CD14-positive monocyte (primary cell): ENCODE results near the gene SRP9. TPM values are rescaled to one million over a fixed set of nuclear protein-coding genes. Genes with fewer than 3 reads are reported as not detected.

Experiments
- DNase-seq, 3 donors: peaks; one replicate each; pipeline ENCODE4 v3.0.0-alpha.2; 2011 to 2022
- H2AFZ ChIP-seq: 2 replicates; pipeline ENCODE4 v1.6.0; 2012; ENCODE audit warnings: mild to moderate bottlenecking, low read depth, low read length, inconsistent platforms; ENCODE audit not compliant: insufficient read depth, poor library complexity, severe bottlenecking
- H3K27ac ChIP-seq, 2 donors: 1 replicate in 1 of 2; 2 replicates in 1 of 2; pipeline ENCODE4 v1.5.1; 2012 to 2013; ENCODE audit warnings: low read length in 2 of 2, control low read depth in 1 of 2, inconsistent platforms in 1 of 2, low read depth in 1 of 2, mild to moderate bottlenecking in 1 of 2
- H3K27me3 ChIP-seq, 2 donors: one replicate each; pipeline versions ENCODE4 v1.6.0 to v1.6.1; 2011 to 2013; ENCODE audit warnings: low read length in 2 of 2; ENCODE audit not compliant: control insufficient read depth in 2 of 2, insufficient read depth in 2 of 2
- H3K36me3 ChIP-seq, 2 donors: replicated peaks in 1 of 2; 1 replicate in 1 of 2; 2 replicates in 1 of 2; pipeline versions ENCODE4 v1.5.1 to v1.6.1; 2012 to 2013; ENCODE audit warnings: low read length in 2 of 2, control low read depth in 1 of 2, inconsistent platforms in 1 of 2, mild to moderate bottlenecking in 1 of 2; ENCODE audit not compliant: insufficient read depth in 2 of 2, control insufficient read depth in 1 of 2
- H3K4me1 ChIP-seq, 2 donors: 1 replicate in 1 of 2; 2 replicates in 1 of 2; pipeline versions ENCODE4 v1.5.1 to v1.6.1; 2012 to 2013; ENCODE audit warnings: low read length in 2 of 2, control low read depth in 1 of 2, inconsistent platforms in 1 of 2, mild to moderate bottlenecking in 1 of 2, moderate library complexity in 1 of 2; ENCODE audit not compliant: insufficient read depth in 2 of 2, control insufficient read depth in 1 of 2
- H3K4me2 ChIP-seq: replicated peaks from 2 replicates; pipeline ENCODE3; 2012; ENCODE audit warnings: low read length, moderate library complexity, mild to moderate bottlenecking; ENCODE audit not compliant: poor library complexity, severe bottlenecking; ENCODE audit errors: extremely low read depth
- H3K4me3 ChIP-seq, 3 experiments: fragments of 200-600 bp in 1 of 3; sonication (generic) in 1 of 3; replicated peaks in 1 of 3; 1 replicate in 2 of 3; 2 replicates in 1 of 3; pipeline ENCODE4 v1.5.1; 2011 to 2013; ENCODE audit warnings: low read length in 3 of 3, mild to moderate bottlenecking in 3 of 3, control low read depth in 2 of 3, low read depth in 2 of 3, inconsistent platforms in 1 of 3, moderate library complexity in 1 of 3
- H3K79me2 ChIP-seq: 2 replicates; pipeline ENCODE4 v1.6.0; 2012; ENCODE audit warnings: mild to moderate bottlenecking, control low read depth, inconsistent platforms, low read length, moderate library complexity; ENCODE audit not compliant: insufficient read depth
- H3K9ac ChIP-seq: 2 replicates; pipeline ENCODE4 v1.6.0; 2017; ENCODE audit warnings: low read length, mild to moderate bottlenecking; ENCODE audit not compliant: insufficient read depth, poor library complexity, severe bottlenecking
- H3K9me3 ChIP-seq, 2 donors: replicated peaks in 1 of 2; 1 replicate in 1 of 2; 2 replicates in 1 of 2; pipeline versions ENCODE4 v1.5.1 to v1.6.1; 2012 to 2013; ENCODE audit warnings: low read length in 2 of 2, control low read depth in 1 of 2; ENCODE audit not compliant: control insufficient read depth in 1 of 2, insufficient read depth in 1 of 2
- H4K20me1 ChIP-seq: 2 replicates; pipeline ENCODE4 v1.6.0; 2012; ENCODE audit warnings: mild to moderate bottlenecking, low read length, control low read depth, moderate library complexity; ENCODE audit not compliant: insufficient read depth
- H3K27ac Mint-ChIP-seq, 7 donors: one replicate each; pipeline ENCODE4 v1.8.0; 2020; ENCODE audit warnings: mild to moderate bottlenecking in 7 of 7, mixed read lengths in 7 of 7, moderate library complexity in 6 of 7, inconsistent platforms in 2 of 7
- H3K27me3 Mint-ChIP-seq, 3 donors: one replicate each; pipeline ENCODE4 v1.8.0; 2021 to 2022; ENCODE audit warnings: low read depth in 3 of 3, mild to moderate bottlenecking in 3 of 3, mixed read lengths in 3 of 3, moderate library complexity in 3 of 3, inconsistent platforms in 1 of 3
- H3K36me3 Mint-ChIP-seq, 2 donors: one replicate each; pipeline ENCODE4 v1.8.0; 2020; ENCODE audit warnings: mixed read lengths in 2 of 2, inconsistent platforms in 1 of 2, mild to moderate bottlenecking in 1 of 2
- H3K4me1 Mint-ChIP-seq: one replicate; pipeline ENCODE4 v1.8.0; 2020; ENCODE audit warnings: mild to moderate bottlenecking, mixed read lengths
- H3K4me3 Mint-ChIP-seq, 2 donors: one replicate each; pipeline ENCODE4 v1.8.0; 2020; ENCODE audit warnings: mild to moderate bottlenecking in 2 of 2, mixed read lengths in 2 of 2, moderate library complexity in 1 of 2
- H3K9me3 Mint-ChIP-seq, 7 donors: one replicate each; pipeline ENCODE4 v1.8.0; 2020 to 2022; ENCODE audit warnings: mixed read lengths in 7 of 7, mild to moderate bottlenecking in 6 of 7, moderate library complexity in 6 of 7, inconsistent platforms in 2 of 7
- CTCF ChIP-seq: fragments of 200-600 bp; IDR thresholded peaks from one replicate; pipeline ENCODE4 v1.8.0; 2022; ENCODE audit warnings: antibody characterized with exemption, mild to moderate bottlenecking
- WGBS: methylation state at CpG from one replicate; pipeline ENCODE4 v1.1.5; 2013; ENCODE audit warnings: missing lambda C conversion rate; ENCODE audit not compliant: insufficient coverage; 5-methylcytosine and 5-hydroxymethylcytosine counted together
- intact Hi-C, 2 donors: fragments of 100-400 bp; cut with micrococcal nuclease; formaldehyde crosslinking; loops; one replicate each; pipeline versions ENCODE4 v1.15.0 to v1.15.1; 2023
- polyA plus RNA-seq, 3 donors: library from polyadenylated mRNA; depleted of rRNA in 1 of 3; unstranded in 2 of 3; stranded (reverse) in 1 of 3; fragments of 300-500 nt in 2 of 3; fragments of >200 nt in 1 of 3; fragmentation: Illumina TruSeq in 2 of 3; gene quantifications; 1 replicate in 2 of 3; 2 replicates in 1 of 3; pipeline ENCODE4 v1.2.3, GENCODE V29; 2012 to 2021

The SRP9 gene
- polyA plus RNA-seq, 3 donors, result 89.5 to 329 (median 281) TPM

- WGBS, result 100% methylated on average over 6 of the region's 11 CpGs
- no peak for DNase-seq
- H3K4me1 ChIP-seq, result peaks cover 0 to 15% of the 10 kb centered on the region in 2 donors
- no peak overlapping the region for H3K27ac ChIP-seq
- no peak overlapping the region for H3K4me2 ChIP-seq
- no peak overlapping the region for H3K4me3 ChIP-seq
- no peak for TF ChIP-seq CTCF
- H3K4me1 Mint-ChIP-seq, result peaks cover 22% of the 10 kb centered on the region
- no peak overlapping the region for H2AFZ ChIP-seq
- H3K9ac ChIP-seq, result no peak overlapping the region
- no peaks in the 10 kb centered on the region for H4K20me1 ChIP-seq
- no peaks in the 10 kb centered on the region for H3K27me3 ChIP-seq
- H3K9me3 ChIP-seq, result no peaks in the 10 kb centered on the region
- H3K27ac Mint-ChIP-seq, result no peak overlapping the region
- H3K36me3 ChIP-seq, result no peaks in the 10 kb centered on the region
- H3K27me3 Mint-ChIP-seq, result peaks cover 0 to 3% (median 0%) of the 10 kb centered on the region in 3 donors
- H3K4me3 Mint-ChIP-seq, result no peak overlapping the region
- intact Hi-C loops, result no loop called here
- H3K79me2 ChIP-seq, result no peaks in the 10 kb centered on the region
- H3K9me3 Mint-ChIP-seq, result peaks cover 0 to 1% (median 0%) of the 10 kb centered on the region in 7 donors
- H3K36me3 Mint-ChIP-seq, result no peaks in the 10 kb centered on the region
Observed at GRCh38 chr1:225750875-225751824, 26.5 kb upstream of the SRP9 start.

- Histone ChIP-seq H2AFZ (no peak overlapping the region), H3K4me2 (no peak overlapping the region)
- WGBS, result no CpG with 5 or more reads among the region's 1 CpG
Observed at GRCh38 chr1:225752245-225752644, 25.4 kb upstream of the SRP9 start.

More at GRCh38 chr1:225752245-225752644, 25.4 kb upstream of the SRP9 start:
- intact Hi-C loops, result no loop called here
- H3K27ac Mint-ChIP-seq, result no peak overlapping the region
- no peaks in the 10 kb centered on the region for H3K36me3 Mint-ChIP-seq
- no peak for DNase-seq
- no peak overlapping the region for H3K4me3 Mint-ChIP-seq
- H3K9me3 ChIP-seq, result no peaks in the 10 kb centered on the region
- peaks cover 0 to 3% (median 0%) of the 10 kb centered on the region in 3 donors for H3K27me3 Mint-ChIP-seq
- no peaks in the 10 kb centered on the region for H3K27me3 ChIP-seq
- peaks cover 30% of the 10 kb centered on the region for H3K4me1 Mint-ChIP-seq
- no peak overlapping the region for H3K4me3 ChIP-seq
- no peaks in the 10 kb centered on the region for H4K20me1 ChIP-seq
- peaks cover 0 to 1% (median 0%) of the 10 kb centered on the region in 7 donors for H3K9me3 Mint-ChIP-seq
- no peak overlapping the region for H3K27ac ChIP-seq
- H3K9ac ChIP-seq, result no peak overlapping the region
- no peaks in the 10 kb centered on the region for H3K36me3 ChIP-seq
- no peak for TF ChIP-seq CTCF
- H3K79me2 ChIP-seq, result no peaks in the 10 kb centered on the region
- H3K4me1 ChIP-seq, result peaks cover 0 to 23% of the 10 kb centered on the region in 2 donors
